Upper lobe of right lung (tissue), 1 donor: ENCODE measurements around the gene VDR. TPM values are rescaled to one million over a fixed set of nuclear protein-coding genes. Genes with fewer than 3 reads are reported as not detected.

Experiments
- ATAC-seq: fragments of 200-7000 bp; cut with Tn5 transposase; one replicate; pipeline ENCODE4 v1.9.1; 2020; ENCODE audit warnings: mild to moderate bottlenecking, moderate library complexity
- DNase-seq: peaks from one replicate; pipeline ENCODE4 v3.0.0-alpha.2; 2020
- H3K27ac ChIP-seq: fragments of 200-600 bp; one replicate; pipeline ENCODE4 v1.8.0; 2022
- H3K27me3 ChIP-seq: fragments of 200-600 bp; one replicate; pipeline ENCODE4 v1.8.0; 2022; ENCODE audit warnings: mild to moderate bottlenecking
- H3K36me3 ChIP-seq: fragments of 200-600 bp; one replicate; pipeline ENCODE4 v1.8.0; 2022
- H3K4me1 ChIP-seq: fragments of 200-600 bp; one replicate; pipeline ENCODE4 v1.8.0; 2022
- H3K4me3 ChIP-seq: fragments of 200-600 bp; one replicate; pipeline ENCODE4 v1.8.0; 2022; ENCODE audit warnings: mild to moderate bottlenecking
- H3K9me3 ChIP-seq: fragments of 200-600 bp; one replicate; pipeline ENCODE4 v1.8.0; 2022
- intact Hi-C: fragments of 100-400 bp; cut with DNase I; formaldehyde crosslinking; loops from one replicate; pipeline ENCODE4 v1.11.0; 2022
- total RNA-seq: library from RNA; stranded (reverse); fragmentation: NEBNext Ultra II Directional; extraction: Animal tissue kit (Norgen Biotek cat#: 25700); gene quantifications from one replicate; pipeline ENCODE4 v1.2.1, GENCODE V29; 2021
- TF ChIP-seq, protein P1 (sequence below): fragments of 200-600 bp; IDR thresholded peaks from one replicate; pipeline ENCODE4 v1.8.0; 2022; ENCODE audit warnings: antibody characterized with exemption
- donor health status: DM: no; HTN: yes; CAD: no; lungs with severe emphysema.

The VDR gene
- total RNA-seq, 1 donor from 2014 or later: 28.7 TPM

- DNase-seq: no peak
- Histone ChIP-seq H3K4me1 (peaks cover 4% of the 10 kb centered on the region), H3K27ac (no peak overlapping the region), H3K36me3 (peaks cover 21% of the 10 kb centered on the region), H3K9me3 (no peaks in the 10 kb centered on the region), H3K4me3 (no peak overlapping the region), H3K27me3 (no peaks in the 10 kb centered on the region)
- intact Hi-C loops: no loop called here
- TF ChIP-seq, protein P1, sequence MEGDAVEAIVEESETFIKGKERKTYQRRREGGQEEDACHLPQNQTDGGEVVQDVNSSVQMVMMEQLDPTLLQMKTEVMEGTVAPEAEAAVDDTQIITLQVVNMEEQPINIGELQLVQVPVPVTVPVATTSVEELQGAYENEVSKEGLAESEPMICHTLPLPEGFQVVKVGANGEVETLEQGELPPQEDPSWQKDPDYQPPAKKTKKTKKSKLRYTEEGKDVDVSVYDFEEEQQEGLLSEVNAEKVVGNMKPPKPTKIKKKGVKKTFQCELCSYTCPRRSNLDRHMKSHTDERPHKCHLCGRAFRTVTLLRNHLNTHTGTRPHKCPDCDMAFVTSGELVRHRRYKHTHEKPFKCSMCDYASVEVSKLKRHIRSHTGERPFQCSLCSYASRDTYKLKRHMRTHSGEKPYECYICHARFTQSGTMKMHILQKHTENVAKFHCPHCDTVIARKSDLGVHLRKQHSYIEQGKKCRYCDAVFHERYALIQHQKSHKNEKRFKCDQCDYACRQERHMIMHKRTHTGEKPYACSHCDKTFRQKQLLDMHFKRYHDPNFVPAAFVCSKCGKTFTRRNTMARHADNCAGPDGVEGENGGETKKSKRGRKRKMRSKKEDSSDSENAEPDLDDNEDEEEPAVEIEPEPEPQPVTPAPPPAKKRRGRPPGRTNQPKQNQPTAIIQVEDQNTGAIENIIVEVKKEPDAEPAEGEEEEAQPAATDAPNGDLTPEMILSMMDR: no peak
- ATAC-seq: no peak
Measured at GRCh38 chr12:47855502-47855901, 49.3 kb downstream of the VDR start.

DNA sequence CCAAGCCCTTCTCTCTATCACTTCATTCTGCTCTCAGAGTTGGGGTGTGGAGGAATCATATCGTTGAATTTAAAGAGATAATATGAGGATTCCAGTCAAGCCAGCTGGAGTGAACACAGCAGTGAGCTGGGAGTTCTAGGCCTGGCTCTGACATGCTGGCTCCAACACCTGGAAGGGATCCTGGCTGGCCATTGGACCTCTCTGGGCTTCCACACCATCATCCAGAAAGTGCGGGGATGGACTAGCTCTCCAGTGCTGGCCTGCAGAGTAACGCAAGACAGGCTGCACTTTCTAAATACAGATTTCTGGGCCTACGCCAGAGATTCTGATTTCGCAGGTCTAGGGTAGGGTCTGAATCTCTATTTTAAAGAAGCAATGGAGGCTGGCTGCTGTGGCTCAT lies 50.3 kb downstream of the VDR start:
- intact Hi-C loops: no loop called here
- Histone ChIP-seq H3K4me3 (no peak overlapping the region), H3K9me3 (no peaks in the 10 kb centered on the region), H3K4me1 (peaks cover 4% of the 10 kb centered on the region), H3K27ac (no peak overlapping the region), H3K27me3 (no peaks in the 10 kb centered on the region), H3K36me3 (peaks cover 21% of the 10 kb centered on the region)
- ATAC-seq: no peak
- no peak for DNase-seq
- TF ChIP-seq, protein P1: no peak

GRCh38 chr12:47852096-47852571 lies 52.7 kb downstream of the VDR start:
- TF ChIP-seq, protein P1: no peak
- H3K4me1 ChIP-seq: peaks cover 4% of the 10 kb centered on the region
- H3K4me3 ChIP-seq: no peak overlapping the region
- no peak for DNase-seq
- intact Hi-C loops: no loop called here
- H3K27ac ChIP-seq: no peak overlapping the region
- H3K9me3 ChIP-seq: no peaks in the 10 kb centered on the region
- H3K27me3 ChIP-seq: no peaks in the 10 kb centered on the region
- H3K36me3 ChIP-seq: peaks cover 25% of the 10 kb centered on the region
- ATAC-seq: no peak

DNA sequence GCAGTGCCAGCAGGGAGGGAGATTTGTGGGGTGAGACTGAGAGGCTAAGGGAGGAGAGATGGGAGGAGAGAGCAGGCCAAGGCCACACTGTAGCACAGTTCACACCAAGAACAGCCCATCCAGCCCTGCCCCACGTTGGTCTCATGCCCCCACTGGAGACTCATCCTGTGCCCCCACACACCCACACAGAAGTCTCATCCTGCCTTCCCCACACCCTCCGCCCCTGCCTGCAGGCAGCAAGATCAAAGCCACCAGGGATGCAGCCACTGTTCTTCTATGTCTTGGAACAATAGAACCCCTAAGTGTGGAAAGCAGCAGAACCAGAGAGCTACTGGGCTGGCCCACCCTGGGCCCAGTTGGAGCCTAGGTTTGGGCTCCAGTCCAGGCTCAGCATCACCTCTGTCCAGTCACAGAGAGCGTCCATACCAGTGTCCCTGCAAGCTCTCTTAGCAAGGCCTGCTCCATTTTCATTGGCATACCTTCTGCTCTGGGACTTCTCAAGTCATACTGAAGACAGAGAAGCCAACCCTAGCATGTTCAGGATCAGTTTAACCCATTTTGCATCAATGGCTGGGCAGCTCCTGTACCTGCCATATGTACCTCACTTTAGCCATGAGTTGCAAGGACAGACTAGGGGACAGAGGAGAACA lies 53.4 kb downstream of the VDR start:
- no peak for DNase-seq

GRCh38 chr12:47850153-47851084 lies 54.4 kb downstream of the VDR start:
- H3K4me1 ChIP-seq: peaks cover 4% of the 10 kb centered on the region
- no peaks in the 10 kb centered on the region for H3K27me3 ChIP-seq
- TF ChIP-seq, protein P1: no peak
- intact Hi-C loops: no loop called here
- no peak for ATAC-seq
- H3K9me3 ChIP-seq: no peaks in the 10 kb centered on the region
- H3K36me3 ChIP-seq: peaks cover 25% of the 10 kb centered on the region
- DNase-seq: no peak
- H3K4me3 ChIP-seq: no peak overlapping the region
- no peak overlapping the region for H3K27ac ChIP-seq

More for the DNA sequence above, 53.4 kb downstream of the VDR start:
- peak; percentile 15 for ATAC-seq
- no peaks in the 10 kb centered on the region for H3K9me3 ChIP-seq
- no peaks in the 10 kb centered on the region for H3K27me3 ChIP-seq
- H3K4me3 ChIP-seq: no peak overlapping the region
- peaks cover 25% of the 10 kb centered on the region for H3K36me3 ChIP-seq
- peaks cover 4% of the 10 kb centered on the region for H3K4me1 ChIP-seq
- H3K27ac ChIP-seq: no peak overlapping the region
- intact Hi-C loops: no loop called here
- TF ChIP-seq, protein P1: no peak
